Hematopoietic multipotent progenitor cell (in vitro differentiated cells): ENCODE results near the gene ALDH1A3. TPM values are rescaled to one million over a fixed set of nuclear protein-coding genes. Genes with fewer than 3 reads are reported as not detected.

Experiments used
- DNase-seq, 3 donors: peaks; one replicate each; pipeline ENCODE4 v3.0.0-alpha.2; 2011 to 2015; ENCODE audit warnings: low read depth in 2 of 3, low spot score in 2 of 3
- total RNA-seq: library from RNA; depleted of rRNA; stranded (reverse); fragments of >200 nt; gene quantifications from one replicate; pipeline ENCODE4 v1.2.3, GENCODE V29; 2012

ALDH1A3 gene
- total RNA-seq, 1 donor: not detected

- DNase-seq: no peak
Observed at GRCh38 chr15:100858294-100858693, 21.3 kb upstream of the ALDH1A3 start.

- no peak for DNase-seq
Observed at GRCh38 chr15:100859970-100860828, 19.4 kb upstream of the ALDH1A3 start.

- no peak for DNase-seq
Observed at GRCh38 chr15:100860829-100861510, 18.7 kb upstream of the ALDH1A3 start.

- DNase-seq: no peak
Observed at GRCh38 chr15:100861511-100861991, 18.1 kb upstream of the ALDH1A3 start.

GRCh38 chr15:100862162-100862561, 17.5 kb upstream of the ALDH1A3 start:
- DNase-seq: no peak

- DNase-seq: no peak
Observed at GRCh38 chr15:100863075-100863795, 16.4 kb upstream of the ALDH1A3 start.

GRCh38 chr15:100863796-100864267, 15.8 kb upstream of the ALDH1A3 start:
- no peak for DNase-seq

GRCh38 chr15:100866386-100867330, 13.0 kb upstream of the ALDH1A3 start:
- DNase-seq: no peak

GRCh38 chr15:100867433-100867832, 12.2 kb upstream of the ALDH1A3 start:
- DNase-seq: no peak

- DNase-seq: no peak
Observed at GRCh38 chr15:100869151-100869999, 10.3 kb upstream of the ALDH1A3 start.

- DNase-seq: peak; percentile 18 to 74 (median 56)
Observed at GRCh38 chr15:100873029-100873677, 6.5 kb upstream of the ALDH1A3 start.

- DNase-seq: no peak
Observed at GRCh38 chr15:100875495-100875894, 4.1 kb upstream of the ALDH1A3 start.

GRCh38 chr15:100875976-100876375, 3.7 kb upstream of the ALDH1A3 start:
- no peak for DNase-seq

- no peak for DNase-seq
Observed at GRCh38 chr15:100877551-100877950, 2.1 kb upstream of the ALDH1A3 start.

- DNase-seq: no peak
Observed at GRCh38 chr15:100878130-100878529, 1.5 kb upstream of the ALDH1A3 start.

GRCh38 chr15:100878648-100879047, 983 bp upstream of the ALDH1A3 start:
- DNase-seq: no peak

- no peak for DNase-seq
Observed at GRCh38 chr15:100879061-100879463, 569 bp upstream of the ALDH1A3 start.

- no peak for DNase-seq
Observed at GRCh38 chr15:100880139-100880896, 687 bp downstream of the ALDH1A3 start.
